GM23338 (cell line): ENCODE results near the gene NDST1. TPM values are rescaled to one million over a fixed set of nuclear protein-coding genes. Genes with fewer than 3 reads are reported as not detected.

Experiments used
- ATAC-seq: fragments of 200-7000 bp; cut with Tn5 transposase; 3 replicates; pipeline ENCODE4 v1.9.1; 2020
- DNase-seq: peaks from one replicate; pipeline ENCODE4 v3.0.0-alpha.2; 2015; ENCODE audit warnings: low spot score
- H2AFZ ChIP-seq: fragments of 200-600 bp; sonication (generic); 2 replicates; pipeline ENCODE4 v1.8.0; 2016; ENCODE audit warnings: antibody characterized with exemption, mild to moderate bottlenecking, moderate library complexity
- H3F3A ChIP-seq: fragments of 200-600 bp; sonication (generic); replicated peaks from 2 replicates; pipeline ENCODE4 v1.8.0; 2017; ENCODE audit warnings: antibody characterized with exemption, mixed run types, low read depth
- H3K27ac ChIP-seq: fragments of 200-600 bp; sonication (generic); 2 replicates; pipeline ENCODE4 v1.6.1; 2016; ENCODE audit warnings: low read depth
- H3K27me3 ChIP-seq: fragments of 200-600 bp; sonication (generic); 2 replicates; pipeline ENCODE4 v1.8.0; 2016; ENCODE audit warnings: mild to moderate bottlenecking, mixed run types, moderate library complexity; ENCODE audit not compliant: insufficient read depth
- H3K36me3 ChIP-seq: fragments of 200-600 bp; sonication (generic); 2 replicates; pipeline ENCODE4 v1.8.0; 2016; ENCODE audit warnings: mild to moderate bottlenecking; ENCODE audit not compliant: insufficient read depth
- H3K4me1 ChIP-seq: fragments of 200-600 bp; sonication (generic); 2 replicates; pipeline ENCODE4 v1.8.0; 2016; ENCODE audit warnings: mild to moderate bottlenecking, moderate library complexity; ENCODE audit not compliant: insufficient read depth
- H3K4me2 ChIP-seq: fragments of 200-600 bp; sonication (generic); 2 replicates; pipeline ENCODE4 v1.7.1; 2017; ENCODE audit warnings: mixed run types
- H3K4me3 ChIP-seq: fragments of 200-600 bp; sonication (generic); 2 replicates; pipeline ENCODE4 v1.6.1; 2016; ENCODE audit warnings: mixed run types
- H3K79me2 ChIP-seq: fragments of 200-600 bp; sonication (generic); replicated peaks from 2 replicates; pipeline ENCODE4 v1.8.0; 2017; ENCODE audit warnings: mild to moderate bottlenecking; ENCODE audit not compliant: insufficient read depth
- H3K9me2 ChIP-seq: fragments of 200-600 bp; sonication (generic); 2 replicates; pipeline ENCODE4 v1.8.0; 2017; ENCODE audit not compliant: insufficient read depth
- H4K20me1 ChIP-seq: fragments of 200-600 bp; sonication (generic); replicated peaks from 2 replicates; pipeline ENCODE4 v1.8.0; 2017; ENCODE audit warnings: mild to moderate bottlenecking; ENCODE audit not compliant: insufficient read depth
- H3K27ac Mint-ChIP-seq: 2 replicates; pipeline ENCODE4 v1.8.0; 2020; ENCODE audit warnings: inconsistent platforms, mild to moderate bottlenecking, moderate library complexity, mixed read lengths
- H3K27me3 Mint-ChIP-seq: 3 replicates; pipeline ENCODE4 v1.8.0; 2022; ENCODE audit warnings: low read depth, mild to moderate bottlenecking, moderate library complexity, mixed read lengths, inconsistent platforms; ENCODE audit not compliant: insufficient read depth, poor library complexity
- H3K36me3 Mint-ChIP-seq: 3 replicates; pipeline ENCODE4 v1.8.0; 2021; ENCODE audit warnings: low read depth, mild to moderate bottlenecking, inconsistent platforms, moderate library complexity, mixed read lengths
- H3K4me1 Mint-ChIP-seq: 3 replicates; pipeline ENCODE4 v1.8.0; 2020; ENCODE audit warnings: mild to moderate bottlenecking, inconsistent platforms, mixed read lengths
- H3K4me3 Mint-ChIP-seq: 3 replicates; pipeline ENCODE4 v1.8.0; 2021; ENCODE audit warnings: moderate library complexity, mild to moderate bottlenecking, inconsistent platforms, mixed read lengths
- H3K9me3 Mint-ChIP-seq: 3 replicates; pipeline ENCODE4 v1.8.0; 2020; ENCODE audit warnings: moderate library complexity, mild to moderate bottlenecking, inconsistent platforms, mixed read lengths
- CREB1 ChIP-seq: fragments of 250-450 bp; sonication (Bioruptor Pico); IDR thresholded peaks from 2 replicates; pipeline ENCODE4 v1.5.0; 2020; ENCODE audit warnings: low read depth, mild to moderate bottlenecking, moderate library complexity
- EZH2 ChIP-seq: fragments of 200-600 bp; sonication (generic); IDR thresholded peaks from one replicate; pipeline ENCODE4 v1.8.0; 2017; ENCODE audit warnings: antibody characterized with exemption, mild to moderate bottlenecking, low read depth; ENCODE audit not compliant: unreplicated experiment
- EZH2phosphoT487 ChIP-seq: fragments of 200-600 bp; sonication (generic); IDR thresholded peaks from one replicate; pipeline ENCODE4 v1.8.1; 2018; ENCODE audit warnings: antibody characterized with exemption; ENCODE audit not compliant: unreplicated experiment
- JUNB ChIP-seq: IDR thresholded peaks from one replicate; pipeline ENCODE4 v1.6.1; 2016; ENCODE audit warnings: antibody characterized with exemption; ENCODE audit not compliant: unreplicated experiment
- NANOG ChIP-seq: IDR thresholded peaks from 2 replicates; pipeline ENCODE4 v1.6.1; 2016; ENCODE audit warnings: antibody characterized with exemption, borderline replicate concordance
- POLR2AphosphoS5 ChIP-seq: IDR thresholded peaks from 2 replicates; pipeline ENCODE4 v1.6.1; 2016; ENCODE audit warnings: antibody characterized with exemption, low read depth
- REST ChIP-seq: IDR thresholded peaks from one replicate; pipeline ENCODE4 v1.6.1; 2018; ENCODE audit warnings: antibody characterized with exemption; ENCODE audit not compliant: unreplicated experiment
- STAT1 ChIP-seq: IDR thresholded peaks from one replicate; pipeline ENCODE4 v1.6.1; 2016; ENCODE audit warnings: antibody characterized with exemption; ENCODE audit not compliant: unreplicated experiment
- ZNF114 ChIP-seq: fragments of 250-450 bp; sonication (Bioruptor Pico); IDR thresholded peaks from 2 replicates; pipeline ENCODE4 v1.5.0; 2020; ENCODE audit warnings: mild to moderate bottlenecking, moderate library complexity
- polyA plus RNA-seq: library from polyadenylated mRNA; unstranded; fragments of >200 nt; fragmentation: Nextera tagmentation; extraction: Ambion mirVana; gene quantifications from 2 replicates; pipeline ENCODE4 v1.2.1, GENCODE V29; 2016
- total RNA-seq: library from RNA; depleted of rRNA; stranded (reverse); fragments of >200 nt; shearing (Covaris generic); gene quantifications from 2 replicates; pipeline ENCODE4 v1.2.3, GENCODE V29; 2014
- TF ChIP-seq, protein P1 (sequence below), 2 experiments: fragments of 200-600 bp in 1 of 2; sonication (generic) in 1 of 2; conservative IDR thresholded peaks; 2 replicates each; pipeline versions ENCODE4 v1.5.1 to v1.6.1; 2016 to 2017; ENCODE audit warnings: antibody characterized with exemption in 2 of 2, low read depth in 2 of 2, mild to moderate bottlenecking in 2 of 2, moderate library complexity in 1 of 2
- TF ChIP-seq, protein P2 (sequence below): IDR thresholded peaks from 2 replicates; pipeline ENCODE4 v1.6.1; 2016; ENCODE audit warnings: antibody characterized with exemption
- TF ChIP-seq, protein P3 (sequence below): fragments of 250-450 bp; sonication (Bioruptor Pico); IDR thresholded peaks from 2 replicates; pipeline ENCODE4 v1.5.0; 2020; ENCODE audit warnings: mild to moderate bottlenecking, moderate library complexity

The NDST1 gene
- total and polyA plus RNA-seq, 2 experiments from 2014 or later, result 7.3 to 85.0 TPM

DNA sequence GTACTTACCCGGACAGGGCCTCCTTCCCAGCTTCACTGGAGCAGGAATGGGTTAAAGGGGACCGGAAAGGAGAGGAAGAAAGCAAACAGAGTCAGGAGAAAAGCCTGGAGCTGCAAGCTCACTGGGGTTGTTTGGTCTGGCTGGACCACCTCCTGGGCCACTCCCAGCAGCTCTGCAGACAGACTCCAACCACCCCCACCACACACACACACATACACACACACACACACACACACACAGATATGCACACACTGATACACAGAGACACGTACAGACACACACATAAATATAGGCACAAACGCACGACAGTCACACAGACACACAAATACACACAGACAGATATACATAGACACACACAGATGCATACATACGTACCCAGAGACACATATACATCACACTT, 97.6 kb downstream of the NDST1 start:
- H3K4me3 Mint-ChIP-seq, result no peak overlapping the region
- no peak overlapping the region for H3K4me2 ChIP-seq
- no peaks in the 10 kb centered on the region for H4K20me1 ChIP-seq
- H3K27me3 Mint-ChIP-seq, result peaks cover 4% of the 10 kb centered on the region
- H3K36me3 Mint-ChIP-seq, result no peaks in the 10 kb centered on the region
- no peaks in the 10 kb centered on the region for H3K36me3 ChIP-seq
- no peaks in the 10 kb centered on the region for H3K4me1 ChIP-seq
- ATAC-seq (no peak), DNase-seq (no peak)
- no peak overlapping the region for H3K27ac Mint-ChIP-seq
- peaks cover 5% of the 10 kb centered on the region for H3K4me1 Mint-ChIP-seq
- H3K4me3 ChIP-seq, result no peak overlapping the region
- no peaks in the 10 kb centered on the region for H3K27me3 ChIP-seq
- no peaks in the 10 kb centered on the region for H3F3A ChIP-seq
- H2AFZ ChIP-seq, result no peak overlapping the region
- TF ChIP-seq, protein P1, sequence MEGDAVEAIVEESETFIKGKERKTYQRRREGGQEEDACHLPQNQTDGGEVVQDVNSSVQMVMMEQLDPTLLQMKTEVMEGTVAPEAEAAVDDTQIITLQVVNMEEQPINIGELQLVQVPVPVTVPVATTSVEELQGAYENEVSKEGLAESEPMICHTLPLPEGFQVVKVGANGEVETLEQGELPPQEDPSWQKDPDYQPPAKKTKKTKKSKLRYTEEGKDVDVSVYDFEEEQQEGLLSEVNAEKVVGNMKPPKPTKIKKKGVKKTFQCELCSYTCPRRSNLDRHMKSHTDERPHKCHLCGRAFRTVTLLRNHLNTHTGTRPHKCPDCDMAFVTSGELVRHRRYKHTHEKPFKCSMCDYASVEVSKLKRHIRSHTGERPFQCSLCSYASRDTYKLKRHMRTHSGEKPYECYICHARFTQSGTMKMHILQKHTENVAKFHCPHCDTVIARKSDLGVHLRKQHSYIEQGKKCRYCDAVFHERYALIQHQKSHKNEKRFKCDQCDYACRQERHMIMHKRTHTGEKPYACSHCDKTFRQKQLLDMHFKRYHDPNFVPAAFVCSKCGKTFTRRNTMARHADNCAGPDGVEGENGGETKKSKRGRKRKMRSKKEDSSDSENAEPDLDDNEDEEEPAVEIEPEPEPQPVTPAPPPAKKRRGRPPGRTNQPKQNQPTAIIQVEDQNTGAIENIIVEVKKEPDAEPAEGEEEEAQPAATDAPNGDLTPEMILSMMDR (conservative IDR thresholded peaks at IDR 0.05; ENCODE audit: low read depth in 2 of 2), result no peak
- TF ChIP-seq NANOG (no peak), EZH2phosphoT487 (no peak), JUNB (no peak), ZNF114 (CRISPR knock-in tag) (no peak), STAT1 (no peak), REST (no peak), EZH2 (no peak), POLR2AphosphoS5 (no peak), CREB1 (CRISPR knock-in tag) (no peak)
- TF ChIP-seq, protein P2, sequence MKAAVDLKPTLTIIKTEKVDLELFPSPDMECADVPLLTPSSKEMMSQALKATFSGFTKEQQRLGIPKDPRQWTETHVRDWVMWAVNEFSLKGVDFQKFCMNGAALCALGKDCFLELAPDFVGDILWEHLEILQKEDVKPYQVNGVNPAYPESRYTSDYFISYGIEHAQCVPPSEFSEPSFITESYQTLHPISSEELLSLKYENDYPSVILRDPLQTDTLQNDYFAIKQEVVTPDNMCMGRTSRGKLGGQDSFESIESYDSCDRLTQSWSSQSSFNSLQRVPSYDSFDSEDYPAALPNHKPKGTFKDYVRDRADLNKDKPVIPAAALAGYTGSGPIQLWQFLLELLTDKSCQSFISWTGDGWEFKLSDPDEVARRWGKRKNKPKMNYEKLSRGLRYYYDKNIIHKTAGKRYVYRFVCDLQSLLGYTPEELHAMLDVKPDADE, result no peak
- TF ChIP-seq, protein P3, sequence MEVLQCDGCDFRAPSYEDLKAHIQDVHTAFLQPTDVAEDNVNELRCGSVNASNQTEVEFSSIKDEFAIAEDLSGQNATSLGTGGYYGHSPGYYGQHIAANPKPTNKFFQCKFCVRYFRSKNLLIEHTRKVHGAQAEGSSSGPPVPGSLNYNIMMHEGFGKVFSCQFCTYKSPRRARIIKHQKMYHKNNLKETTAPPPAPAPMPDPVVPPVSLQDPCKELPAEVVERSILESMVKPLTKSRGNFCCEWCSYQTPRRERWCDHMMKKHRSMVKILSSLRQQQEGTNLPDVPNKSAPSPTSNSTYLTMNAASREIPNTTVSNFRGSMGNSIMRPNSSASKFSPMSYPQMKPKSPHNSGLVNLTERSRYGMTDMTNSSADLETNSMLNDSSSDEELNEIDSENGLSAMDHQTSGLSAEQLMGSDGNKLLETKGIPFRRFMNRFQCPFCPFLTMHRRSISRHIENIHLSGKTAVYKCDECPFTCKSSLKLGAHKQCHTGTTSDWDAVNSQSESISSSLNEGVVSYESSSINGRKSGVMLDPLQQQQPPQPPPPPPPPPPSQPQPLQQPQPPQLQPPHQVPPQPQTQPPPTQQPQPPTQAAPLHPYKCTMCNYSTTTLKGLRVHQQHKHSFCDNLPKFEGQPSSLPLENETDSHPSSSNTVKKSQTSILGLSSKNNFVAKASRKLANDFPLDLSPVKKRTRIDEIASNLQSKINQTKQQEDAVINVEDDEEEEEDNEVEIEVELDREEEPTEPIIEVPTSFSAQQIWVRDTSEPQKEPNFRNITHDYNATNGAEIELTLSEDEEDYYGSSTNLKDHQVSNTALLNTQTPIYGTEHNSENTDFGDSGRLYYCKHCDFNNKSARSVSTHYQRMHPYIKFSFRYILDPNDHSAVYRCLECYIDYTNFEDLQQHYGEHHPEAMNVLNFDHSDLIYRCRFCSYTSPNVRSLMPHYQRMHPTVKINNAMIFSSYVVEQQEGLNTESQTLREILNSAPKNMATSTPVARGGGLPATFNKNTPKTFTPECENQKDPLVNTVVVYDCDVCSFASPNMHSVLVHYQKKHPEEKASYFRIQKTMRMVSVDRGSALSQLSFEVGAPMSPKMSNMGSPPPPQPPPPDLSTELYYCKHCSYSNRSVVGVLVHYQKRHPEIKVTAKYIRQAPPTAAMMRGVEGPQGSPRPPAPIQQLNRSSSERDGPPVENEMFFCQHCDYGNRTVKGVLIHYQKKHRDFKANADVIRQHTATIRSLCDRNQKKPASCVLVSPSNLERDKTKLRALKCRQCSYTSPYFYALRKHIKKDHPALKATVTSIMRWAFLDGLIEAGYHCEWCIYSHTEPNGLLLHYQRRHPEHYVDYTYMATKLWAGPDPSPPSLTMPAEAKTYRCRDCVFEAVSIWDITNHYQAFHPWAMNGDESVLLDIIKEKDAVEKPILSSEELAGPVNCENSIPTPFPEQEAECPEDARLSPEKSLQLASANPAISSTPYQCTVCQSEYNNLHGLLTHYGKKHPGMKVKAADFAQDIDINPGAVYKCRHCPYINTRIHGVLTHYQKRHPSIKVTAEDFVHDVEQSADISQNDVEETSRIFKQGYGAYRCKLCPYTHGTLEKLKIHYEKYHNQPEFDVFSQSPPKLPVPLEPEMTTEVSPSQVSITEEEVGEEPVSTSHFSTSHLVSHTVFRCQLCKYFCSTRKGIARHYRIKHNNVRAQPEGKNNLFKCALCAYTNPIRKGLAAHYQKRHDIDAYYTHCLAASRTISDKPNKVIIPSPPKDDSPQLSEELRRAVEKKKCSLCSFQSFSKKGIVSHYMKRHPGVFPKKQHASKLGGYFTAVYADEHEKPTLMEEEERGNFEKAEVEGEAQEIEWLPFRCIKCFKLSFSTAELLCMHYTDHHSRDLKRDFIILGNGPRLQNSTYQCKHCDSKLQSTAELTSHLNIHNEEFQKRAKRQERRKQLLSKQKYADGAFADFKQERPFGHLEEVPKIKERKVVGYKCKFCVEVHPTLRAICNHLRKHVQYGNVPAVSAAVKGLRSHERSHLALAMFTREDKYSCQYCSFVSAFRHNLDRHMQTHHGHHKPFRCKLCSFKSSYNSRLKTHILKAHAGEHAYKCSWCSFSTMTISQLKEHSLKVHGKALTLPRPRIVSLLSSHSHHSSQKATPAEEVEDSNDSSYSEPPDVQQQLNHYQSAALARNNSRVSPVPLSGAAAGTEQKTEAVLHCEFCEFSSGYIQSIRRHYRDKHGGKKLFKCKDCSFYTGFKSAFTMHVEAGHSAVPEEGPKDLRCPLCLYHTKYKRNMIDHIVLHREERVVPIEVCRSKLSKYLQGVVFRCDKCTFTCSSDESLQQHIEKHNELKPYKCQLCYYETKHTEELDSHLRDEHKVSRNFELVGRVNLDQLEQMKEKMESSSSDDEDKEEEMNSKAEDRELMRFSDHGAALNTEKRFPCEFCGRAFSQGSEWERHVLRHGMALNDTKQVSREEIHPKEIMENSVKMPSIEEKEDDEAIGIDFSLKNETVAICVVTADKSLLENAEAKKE, result no peak
- H3K27ac ChIP-seq, result no peak overlapping the region
- H3K9me2 ChIP-seq, result no peaks in the 10 kb centered on the region
- H3K79me2 ChIP-seq, result no peaks in the 10 kb centered on the region
- H3K9me3 Mint-ChIP-seq, result no peaks in the 10 kb centered on the region
